Measurements from ENCODE around the gene MALRD1.

Gene MALRD1

DNA sequence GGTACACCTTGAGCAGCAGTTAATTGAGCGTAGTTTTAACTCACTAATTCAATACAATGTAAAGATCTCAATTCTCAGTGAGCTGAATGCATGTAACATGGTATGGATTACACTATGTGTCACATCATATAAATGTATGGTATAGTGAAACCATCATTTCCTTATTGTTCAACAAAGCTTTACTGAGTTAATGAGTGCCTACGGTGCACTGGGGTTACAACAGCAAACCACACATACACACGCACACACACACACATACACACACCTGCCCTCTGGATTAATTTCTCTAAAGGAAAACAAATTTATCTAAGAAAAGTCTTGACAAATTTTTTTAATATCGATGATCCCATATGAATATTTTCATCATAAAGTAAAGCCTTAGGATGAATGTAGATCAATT, 369.1 kb downstream of the MALRD1 start:
- TF ChIP-seq, protein P1, sequence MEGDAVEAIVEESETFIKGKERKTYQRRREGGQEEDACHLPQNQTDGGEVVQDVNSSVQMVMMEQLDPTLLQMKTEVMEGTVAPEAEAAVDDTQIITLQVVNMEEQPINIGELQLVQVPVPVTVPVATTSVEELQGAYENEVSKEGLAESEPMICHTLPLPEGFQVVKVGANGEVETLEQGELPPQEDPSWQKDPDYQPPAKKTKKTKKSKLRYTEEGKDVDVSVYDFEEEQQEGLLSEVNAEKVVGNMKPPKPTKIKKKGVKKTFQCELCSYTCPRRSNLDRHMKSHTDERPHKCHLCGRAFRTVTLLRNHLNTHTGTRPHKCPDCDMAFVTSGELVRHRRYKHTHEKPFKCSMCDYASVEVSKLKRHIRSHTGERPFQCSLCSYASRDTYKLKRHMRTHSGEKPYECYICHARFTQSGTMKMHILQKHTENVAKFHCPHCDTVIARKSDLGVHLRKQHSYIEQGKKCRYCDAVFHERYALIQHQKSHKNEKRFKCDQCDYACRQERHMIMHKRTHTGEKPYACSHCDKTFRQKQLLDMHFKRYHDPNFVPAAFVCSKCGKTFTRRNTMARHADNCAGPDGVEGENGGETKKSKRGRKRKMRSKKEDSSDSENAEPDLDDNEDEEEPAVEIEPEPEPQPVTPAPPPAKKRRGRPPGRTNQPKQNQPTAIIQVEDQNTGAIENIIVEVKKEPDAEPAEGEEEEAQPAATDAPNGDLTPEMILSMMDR (IDR thresholded peaks at IDR 0.05; ENCODE audit: extremely low read depth, missing control alignments): no peak
- DNase-seq (ENCODE audit: low spot score): no peak

DNA sequence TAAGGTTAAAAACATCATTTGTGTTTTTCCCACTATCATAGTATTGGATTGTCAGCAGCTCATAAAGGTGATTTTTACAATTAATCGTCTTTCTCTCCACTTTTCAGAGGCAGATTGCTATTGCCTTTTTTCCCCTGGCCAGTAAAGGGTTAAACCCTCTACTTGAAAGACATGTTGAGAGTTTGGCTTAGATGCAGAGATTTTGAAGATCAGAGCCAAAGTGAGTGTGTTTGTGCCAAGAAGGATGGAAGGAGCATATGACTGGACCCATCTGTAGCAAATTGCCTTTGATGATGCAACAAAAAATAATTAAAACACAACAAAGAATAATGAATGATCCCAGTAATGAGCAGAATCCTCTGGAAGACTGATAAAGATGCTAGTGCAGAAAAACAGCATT, 373.1 kb downstream of the MALRD1 start:
- TF ChIP-seq, protein P1 (IDR thresholded peaks at IDR 0.05; ENCODE audit: extremely low read depth, missing control alignments): no peak
- no peak for DNase-seq (ENCODE audit: low spot score)

DNA sequence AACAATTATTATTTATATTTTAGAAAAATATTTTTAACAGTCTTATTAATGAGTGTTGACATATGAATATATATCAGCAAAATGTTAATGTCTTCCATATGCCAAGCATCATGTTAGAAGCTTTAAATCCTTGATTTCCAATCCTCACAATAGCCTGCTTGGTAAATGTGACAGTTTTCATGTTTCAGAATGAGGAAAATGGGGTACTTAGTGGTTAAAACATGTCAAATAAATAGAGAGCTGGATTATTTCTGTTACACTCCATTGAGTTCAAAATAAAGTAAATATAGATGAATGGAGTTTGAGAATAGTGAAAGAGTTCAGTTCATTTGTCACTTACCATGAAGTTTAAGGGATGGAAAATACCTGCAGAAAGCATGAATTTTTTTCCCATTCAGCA, 377.4 kb downstream of the MALRD1 start:
- TF ChIP-seq, protein P1 (IDR thresholded peaks at IDR 0.05; ENCODE audit: extremely low read depth, missing control alignments): no peak
- no peak for DNase-seq (ENCODE audit: low spot score)

DNA sequence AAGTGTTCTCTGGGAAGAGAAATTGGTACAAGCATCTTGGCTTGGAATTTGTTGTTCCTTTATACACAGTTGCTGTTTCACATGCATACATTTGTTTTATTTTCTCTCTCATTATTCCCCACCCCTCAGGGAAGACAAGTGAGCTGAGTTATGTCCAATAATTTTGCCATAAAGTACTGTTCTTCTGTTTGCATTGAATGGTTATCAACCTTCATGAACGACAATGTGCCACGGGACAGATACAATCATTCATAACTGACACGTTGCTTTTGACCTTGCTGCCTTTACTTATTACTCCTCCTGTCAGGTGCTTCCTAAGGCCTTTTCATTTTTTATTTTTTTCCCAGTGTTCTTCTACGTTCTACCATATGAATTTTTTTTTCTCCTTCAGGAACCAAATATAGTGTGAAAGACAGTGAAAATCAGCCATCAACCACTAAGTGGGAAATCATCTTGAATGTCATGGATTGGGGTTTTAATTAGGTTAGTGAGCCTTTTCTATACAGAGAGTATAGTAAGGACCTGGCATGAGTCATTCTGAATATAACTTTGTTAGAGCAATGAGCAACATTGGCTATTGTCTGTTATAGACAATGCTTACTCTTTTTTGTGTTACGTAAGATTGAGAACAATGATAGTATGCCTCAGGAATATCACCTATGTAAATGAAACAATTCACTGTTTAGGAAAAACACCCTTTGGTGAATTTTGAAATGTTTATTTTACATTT, 383.2 kb downstream of the MALRD1 start:
- no peak for DNase-seq (ENCODE audit: low spot score)
- TF ChIP-seq, protein P1 (IDR thresholded peaks at IDR 0.05; ENCODE audit: extremely low read depth, missing control alignments): no peak

DNA sequence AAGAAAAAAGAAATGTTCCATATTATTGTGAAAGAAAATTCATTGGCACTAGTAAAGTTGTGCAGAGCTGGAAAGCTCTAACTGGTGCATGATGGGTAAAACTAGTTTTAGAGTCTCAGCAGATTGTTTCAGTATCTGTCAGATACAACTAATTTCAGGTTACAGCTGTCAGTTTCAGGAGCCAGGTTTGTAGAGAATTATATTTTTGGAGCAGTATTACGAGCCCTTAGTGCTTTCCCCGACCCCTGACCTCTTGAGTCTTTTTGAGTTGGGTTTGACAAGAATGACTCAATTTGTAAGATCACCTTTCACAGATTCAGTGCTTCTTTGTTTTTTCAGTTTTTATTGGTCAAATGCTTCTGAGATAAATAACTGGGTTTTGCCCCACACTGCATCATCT, 401.3 kb downstream of the MALRD1 start:
- TF ChIP-seq, protein P1 (IDR thresholded peaks at IDR 0.05; ENCODE audit: extremely low read depth, missing control alignments): no peak
- no peak for DNase-seq (ENCODE audit: low spot score)

DNA sequence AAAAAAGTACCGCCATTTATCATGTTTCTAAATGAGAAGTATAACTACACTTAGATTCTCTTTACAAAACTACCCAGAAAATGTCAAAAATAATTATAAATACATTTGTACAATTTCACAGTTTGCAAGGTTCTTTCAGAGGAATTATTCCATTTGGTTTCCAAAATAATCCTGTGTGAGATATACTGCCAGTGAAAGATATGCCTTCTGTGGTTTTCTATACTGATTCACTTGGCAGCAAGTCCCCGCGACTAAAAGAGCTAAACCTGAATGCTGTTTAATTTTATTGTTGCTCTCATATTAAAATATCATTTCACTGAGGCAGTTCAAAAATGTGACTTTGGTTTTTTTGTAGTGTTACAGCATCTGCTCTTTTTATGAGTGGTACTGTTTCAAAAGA, 402.8 kb downstream of the MALRD1 start:
- no peak for DNase-seq (ENCODE audit: low spot score)
- TF ChIP-seq, protein P1 (IDR thresholded peaks at IDR 0.05; ENCODE audit: extremely low read depth, missing control alignments): no peak

DNA sequence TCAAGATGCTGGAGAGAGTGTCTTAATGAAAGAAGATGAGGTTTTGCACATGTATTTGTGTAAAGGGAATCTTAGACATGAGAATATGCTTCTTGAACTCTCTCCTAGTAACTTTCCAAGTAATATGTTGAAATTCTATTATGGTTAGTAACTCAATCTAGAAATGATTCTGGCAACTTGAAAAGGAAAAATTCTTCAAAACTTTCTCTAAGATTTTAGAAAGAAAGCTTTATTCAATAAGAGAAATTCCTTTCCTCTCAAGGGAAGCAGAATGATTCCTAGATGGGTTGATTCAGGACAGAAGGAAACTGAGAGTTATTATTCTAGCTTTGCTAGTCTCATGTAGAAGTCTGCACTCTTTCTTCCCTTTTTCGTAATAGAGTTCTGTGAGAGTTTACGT, 403.3 kb downstream of the MALRD1 start:
- TF ChIP-seq, protein P1 (IDR thresholded peaks at IDR 0.05; ENCODE audit: extremely low read depth, missing control alignments): no peak
- no peak for DNase-seq (ENCODE audit: low spot score)
